K562 (cell line): ENCODE data around the gene ZSWIM6.

Experiments
- CHD2 ChIP-seq: IDR thresholded peaks from 2 replicates; pipeline ENCODE4 v1.6.1; 2011; ENCODE audit warnings: low read depth, low read length
- TF ChIP-seq, protein P1 (sequence below): sonication (generic); formaldehyde crosslinking; IDR thresholded peaks from 2 replicates; pipeline ENCODE4 v1.8.1; 2023; ENCODE audit warnings: mild to moderate bottlenecking, missing genetic modification reagents

DNA sequence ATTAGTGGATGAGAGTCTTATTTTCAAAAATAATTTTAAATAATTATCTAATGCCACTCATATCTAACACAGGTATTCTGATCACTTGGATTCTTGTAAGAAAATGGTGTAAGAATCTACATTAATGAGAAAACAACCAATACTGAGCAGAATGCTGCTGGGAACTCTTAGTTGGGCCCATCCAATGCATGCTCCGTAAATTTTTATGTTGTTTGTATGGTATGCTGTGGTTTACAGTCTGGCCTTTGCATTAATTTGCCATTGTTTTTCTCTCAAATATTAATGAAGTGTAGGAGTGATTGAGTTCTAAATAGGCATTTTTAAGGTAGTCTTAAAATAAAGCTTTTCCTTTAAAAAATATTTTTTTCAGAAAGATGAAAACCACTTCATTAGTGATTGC, 133.4 kb downstream of the ZSWIM6 start:
- TF ChIP-seq CHD2 = no peak
- TF ChIP-seq, protein P1, sequence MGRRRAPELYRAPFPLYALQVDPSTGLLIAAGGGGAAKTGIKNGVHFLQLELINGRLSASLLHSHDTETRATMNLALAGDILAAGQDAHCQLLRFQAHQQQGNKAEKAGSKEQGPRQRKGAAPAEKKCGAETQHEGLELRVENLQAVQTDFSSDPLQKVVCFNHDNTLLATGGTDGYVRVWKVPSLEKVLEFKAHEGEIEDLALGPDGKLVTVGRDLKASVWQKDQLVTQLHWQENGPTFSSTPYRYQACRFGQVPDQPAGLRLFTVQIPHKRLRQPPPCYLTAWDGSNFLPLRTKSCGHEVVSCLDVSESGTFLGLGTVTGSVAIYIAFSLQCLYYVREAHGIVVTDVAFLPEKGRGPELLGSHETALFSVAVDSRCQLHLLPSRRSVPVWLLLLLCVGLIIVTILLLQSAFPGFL (CRISPR knock-in tag) = no peak
